ENCODE results near the gene FKBP7. TPM values are rescaled to one million over a fixed set of nuclear protein-coding genes. Genes with fewer than 3 reads are reported as not detected.

Gene FKBP7
- total and polyA plus RNA-seq, 2 of the 13 experiments (the other 11 are each of a cell fraction or from before 2014, with no cell fraction given): 12.4 to 14.8 TPM

DNA sequence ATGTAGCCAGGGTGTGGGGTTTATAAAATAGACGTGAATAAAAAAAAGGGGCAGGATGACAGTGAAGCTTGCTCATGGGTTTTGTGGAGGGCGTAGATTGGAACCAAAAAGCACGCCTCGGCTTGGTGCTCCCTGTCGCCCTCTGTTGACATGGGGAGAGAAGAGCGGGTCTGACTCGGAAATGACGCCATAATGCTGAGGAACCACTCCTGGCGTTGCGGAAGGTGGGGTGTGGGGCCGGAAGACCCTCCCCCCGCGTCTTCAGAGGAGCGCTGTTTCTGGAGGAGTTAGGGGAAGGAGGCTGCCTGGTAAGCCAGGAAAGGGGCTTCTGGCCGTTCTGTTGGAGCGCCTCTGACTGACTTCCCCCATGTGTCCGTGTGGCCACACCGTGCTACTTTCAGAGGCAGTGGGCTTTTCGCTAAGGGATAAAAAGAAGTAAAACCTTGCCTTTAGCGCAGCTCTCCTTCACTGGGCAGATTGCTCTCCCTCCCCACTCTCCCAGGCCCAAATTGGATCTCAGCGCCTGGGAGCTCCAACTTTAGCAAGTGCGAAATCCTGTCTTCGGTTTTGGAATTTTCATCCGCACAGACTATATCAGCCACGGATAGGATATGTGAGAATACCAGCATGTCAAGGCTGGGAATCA is 44.7 kb upstream of the FKBP7 start:
- H3K4me3 ChIP-seq (replicated peaks in 1 of 3; ENCODE audit: insufficient read depth in 1 of 3, low read depth in 2 of 3, low read length in 3 of 3): peak overlapping the region; percentile 52 to 72 (median 53)
- POLR2A ChIA-PET: interaction anchor here (0.7 to 1.1 kb wide), 2 partner anchors 54 to 72 kb away, joined by 3 read pairs; partner anchors contain the start of genes PJVK and PRKRA
- FAIRE-seq: no peak
- H3K27me3 ChIP-seq (ENCODE audit: control insufficient read depth in 1 of 2, insufficient read depth in 2 of 2, low read length in 2 of 2): no peaks in the 10 kb centered on the region
- CTCF ChIA-PET (ENCODE audit: low intra/inter-chr PET ratio, low total read pairs): interaction anchor here (0.9 kb wide), 1 partner anchor 126 kb away, joined by 4 read pairs; no protein-coding TSS in a partner anchor
- in situ Hi-C loops (cut with HindIII; ENCODE audit: extremely low pct_ligation_motif_present, low pct_unique_long_range_greater_than_20kb): no loop called here
- 0 out of 5 replicates have a peak, but pooled peaks cover 0 to under 1% of the 10 kb centered on the region in 2 experiments for H3K36me3 ChIP-seq (replicated peaks in 1 of 2; ENCODE audit: control insufficient read depth in 1 of 2, insufficient read depth in 2 of 2, low read length in 2 of 2)
- peak; percentile 61 for DNase-seq (ENCODE audit: low spot score)
- H3K4me2 ChIP-seq (ENCODE audit: low read depth, low read length): peak overlapping the region; percentile 33
- WGBS (ENCODE audit: low lambda C conversion rate): 53% methylated on average over 25 of the region's 25 CpGs
- H2AFZ ChIP-seq (ENCODE audit: low read length): peak overlapping the region; percentile 62
- H3K4me1 ChIP-seq (ENCODE audit: insufficient read depth, low read length): no peaks in the 10 kb centered on the region
- peak; percentile 89 for ATAC-seq
- no TSS peak for BruUV-seq (replicated peaks)
- peaks cover 12% of the 10 kb centered on the region for H3K79me2 ChIP-seq (ENCODE audit: insufficient read depth, low read length)
- H3K27ac ChIP-seq (ENCODE audit: extremely low read length, insufficient read depth, low read length): peak overlapping the region; percentile 5
- intact Hi-C loops (cut with micrococcal nuclease; ENCODE audit: unreplicated experiment): loop anchor here (1.0 to 2.0 kb wide), 2 partner anchors 42 to 73 kb away; partner anchors contain the start of gene PLEKHA3
- H3K9ac ChIP-seq (ENCODE audit: insufficient read depth, low read depth, low read length): peak overlapping the region; percentile 60
- no peaks in the 10 kb centered on the region for H4K20me1 ChIP-seq (ENCODE audit: insufficient read depth, low read length)
- no peaks in the 10 kb centered on the region for H3K9me3 ChIP-seq (ENCODE audit: low read length)
- TF ChIP-seq ZMYM4 (CRISPR knock-in tag; IDR thresholded peaks at IDR 0.05) (peak; percentile 97), MAZ (IDR thresholded peaks at IDR 0.05; ENCODE audit: borderline replicate concordance, low read depth, low read length) (no peak; the same call in 1 of the 2 replicates), MAZ (CRISPR knock-in tag; IDR thresholded peaks at IDR 0.05; ENCODE audit: low read depth) (0 out of 2 replicates have a peak, but pooled peaks have one; percentile 25), TBP (CRISPR knock-in tag; IDR thresholded peaks at IDR 0.05) (no peak; the same call in 1 of the 2 replicates), RXRA (CRISPR knock-in tag; IDR thresholded peaks at IDR 0.05) (0 out of 2 replicates have a peak, but pooled peaks have one; percentile 24), HDAC1 (CRISPR knock-in tag; IDR thresholded peaks at IDR 0.05) (0 out of 2 replicates have a peak, but pooled peaks have one; percentile 18), HDAC2 (CRISPR knock-in tag; IDR thresholded peaks at IDR 0.05) (peak; percentile 16; the same call in 1 of the 2 replicates)
- TF ChIP-seq, protein P1, sequence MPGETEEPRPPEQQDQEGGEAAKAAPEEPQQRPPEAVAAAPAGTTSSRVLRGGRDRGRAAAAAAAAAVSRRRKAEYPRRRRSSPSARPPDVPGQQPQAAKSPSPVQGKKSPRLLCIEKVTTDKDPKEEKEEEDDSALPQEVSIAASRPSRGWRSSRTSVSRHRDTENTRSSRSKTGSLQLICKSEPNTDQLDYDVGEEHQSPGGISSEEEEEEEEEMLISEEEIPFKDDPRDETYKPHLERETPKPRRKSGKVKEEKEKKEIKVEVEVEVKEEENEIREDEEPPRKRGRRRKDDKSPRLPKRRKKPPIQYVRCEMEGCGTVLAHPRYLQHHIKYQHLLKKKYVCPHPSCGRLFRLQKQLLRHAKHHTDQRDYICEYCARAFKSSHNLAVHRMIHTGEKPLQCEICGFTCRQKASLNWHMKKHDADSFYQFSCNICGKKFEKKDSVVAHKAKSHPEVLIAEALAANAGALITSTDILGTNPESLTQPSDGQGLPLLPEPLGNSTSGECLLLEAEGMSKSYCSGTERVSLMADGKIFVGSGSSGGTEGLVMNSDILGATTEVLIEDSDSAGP (CRISPR knock-in tag; IDR thresholded peaks at IDR 0.05; ENCODE audit: borderline replicate concordance): peak; percentile 44; the same call in 1 of the 2 replicates
- TF ChIP-seq, protein P2, sequence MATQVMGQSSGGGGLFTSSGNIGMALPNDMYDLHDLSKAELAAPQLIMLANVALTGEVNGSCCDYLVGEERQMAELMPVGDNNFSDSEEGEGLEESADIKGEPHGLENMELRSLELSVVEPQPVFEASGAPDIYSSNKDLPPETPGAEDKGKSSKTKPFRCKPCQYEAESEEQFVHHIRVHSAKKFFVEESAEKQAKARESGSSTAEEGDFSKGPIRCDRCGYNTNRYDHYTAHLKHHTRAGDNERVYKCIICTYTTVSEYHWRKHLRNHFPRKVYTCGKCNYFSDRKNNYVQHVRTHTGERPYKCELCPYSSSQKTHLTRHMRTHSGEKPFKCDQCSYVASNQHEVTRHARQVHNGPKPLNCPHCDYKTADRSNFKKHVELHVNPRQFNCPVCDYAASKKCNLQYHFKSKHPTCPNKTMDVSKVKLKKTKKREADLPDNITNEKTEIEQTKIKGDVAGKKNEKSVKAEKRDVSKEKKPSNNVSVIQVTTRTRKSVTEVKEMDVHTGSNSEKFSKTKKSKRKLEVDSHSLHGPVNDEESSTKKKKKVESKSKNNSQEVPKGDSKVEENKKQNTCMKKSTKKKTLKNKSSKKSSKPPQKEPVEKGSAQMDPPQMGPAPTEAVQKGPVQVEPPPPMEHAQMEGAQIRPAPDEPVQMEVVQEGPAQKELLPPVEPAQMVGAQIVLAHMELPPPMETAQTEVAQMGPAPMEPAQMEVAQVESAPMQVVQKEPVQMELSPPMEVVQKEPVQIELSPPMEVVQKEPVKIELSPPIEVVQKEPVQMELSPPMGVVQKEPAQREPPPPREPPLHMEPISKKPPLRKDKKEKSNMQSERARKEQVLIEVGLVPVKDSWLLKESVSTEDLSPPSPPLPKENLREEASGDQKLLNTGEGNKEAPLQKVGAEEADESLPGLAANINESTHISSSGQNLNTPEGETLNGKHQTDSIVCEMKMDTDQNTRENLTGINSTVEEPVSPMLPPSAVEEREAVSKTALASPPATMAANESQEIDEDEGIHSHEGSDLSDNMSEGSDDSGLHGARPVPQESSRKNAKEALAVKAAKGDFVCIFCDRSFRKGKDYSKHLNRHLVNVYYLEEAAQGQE (IDR thresholded peaks at IDR 0.05; ENCODE audit: borderline replicate concordance in 1 of 2, low read depth in 1 of 2, low read length in 2 of 2): 0 out of 4 replicates have a peak, but pooled peaks of 1 of the 2 experiments have one; percentile 4
- TF ChIP-seq, protein P3, sequence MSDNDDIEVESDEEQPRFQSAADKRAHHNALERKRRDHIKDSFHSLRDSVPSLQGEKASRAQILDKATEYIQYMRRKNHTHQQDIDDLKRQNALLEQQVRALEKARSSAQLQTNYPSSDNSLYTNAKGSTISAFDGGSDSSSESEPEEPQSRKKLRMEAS (IDR thresholded peaks at IDR 0.05): peak; percentile 55
